ENCODE measurements around the gene LCE5A.
"Not testable (repeated sequence)": the region's sequence is repeated elsewhere in the genome, so short reads cannot be mapped to it uniquely, and the experiment has no call there.

Gene LCE5A

DNA sequence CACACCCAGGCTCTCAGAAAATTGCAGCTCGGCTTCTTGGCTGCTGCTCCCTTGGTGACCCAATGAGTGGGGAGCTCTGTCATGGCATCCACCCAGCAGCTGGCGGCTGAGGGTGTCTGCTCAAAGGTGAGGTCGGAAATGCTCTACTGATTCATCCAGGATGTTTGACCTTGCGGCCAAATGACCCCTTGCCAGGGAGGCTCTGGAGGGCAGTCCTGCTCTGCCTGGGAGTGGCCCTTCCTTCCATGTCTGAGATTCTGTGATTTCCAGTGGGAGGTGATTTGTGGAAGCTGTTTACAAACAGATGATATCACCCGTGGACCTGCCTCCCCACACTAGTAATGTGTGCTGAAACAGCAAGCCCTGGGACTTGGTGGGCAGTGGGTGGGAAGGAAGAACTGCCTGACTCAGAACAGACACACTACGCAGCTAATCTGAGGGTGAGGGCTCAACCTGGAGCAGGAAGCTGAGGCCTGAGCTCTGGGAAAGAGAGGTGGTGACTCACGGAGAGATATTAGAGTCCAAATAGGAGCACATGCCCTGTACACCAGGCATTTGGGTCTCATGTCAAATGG lies 6.7 kb downstream of the LCE5A start:
- no peak for DNase-seq

DNA sequence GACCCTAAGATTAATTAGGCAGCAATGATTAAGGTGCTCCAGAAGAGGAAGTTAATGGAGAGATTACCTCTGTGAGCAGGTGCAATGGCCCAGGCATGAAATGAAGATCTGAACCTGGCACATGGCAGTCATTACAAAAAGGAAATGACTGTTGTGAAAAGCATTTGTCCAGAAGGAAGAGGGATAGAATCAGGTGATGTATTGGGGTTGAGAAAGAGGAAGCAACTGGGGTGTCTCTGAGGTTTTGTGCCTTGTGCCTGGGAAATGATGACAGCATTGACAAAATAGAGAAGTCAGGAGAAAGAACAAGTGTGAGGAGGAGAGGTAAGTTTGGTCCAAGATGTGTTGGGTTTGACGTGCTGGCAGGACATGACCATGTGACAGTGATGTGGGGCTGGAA lies 9.2 kb downstream of the LCE5A start:
- no peak for DNase-seq

DNA sequence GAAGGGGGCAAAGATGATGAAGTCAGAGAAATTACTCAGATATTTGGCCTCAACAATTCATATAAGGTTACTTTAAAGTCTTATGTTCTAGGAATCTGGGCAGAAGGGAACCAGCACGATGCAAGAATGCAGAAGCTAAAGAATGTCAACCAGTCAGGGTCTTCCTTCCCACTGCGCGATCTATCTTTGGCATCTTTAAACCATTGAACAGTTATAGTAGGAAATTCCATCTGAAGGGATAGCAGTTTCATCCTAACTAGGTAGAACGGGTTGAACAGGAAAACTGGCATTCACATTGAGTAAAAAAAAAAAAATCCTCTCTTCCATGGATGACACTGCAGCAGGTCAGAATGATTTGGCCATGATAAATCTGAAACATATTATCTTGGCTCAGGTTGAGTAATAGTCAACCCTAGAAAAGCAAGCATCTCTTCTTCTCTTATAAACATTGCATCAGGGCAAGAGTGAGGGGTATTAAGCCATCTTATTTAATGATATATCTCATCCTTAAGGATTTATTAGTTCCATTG lies 10.0 kb downstream of the LCE5A start:
- DNase-seq = no peak

DNA sequence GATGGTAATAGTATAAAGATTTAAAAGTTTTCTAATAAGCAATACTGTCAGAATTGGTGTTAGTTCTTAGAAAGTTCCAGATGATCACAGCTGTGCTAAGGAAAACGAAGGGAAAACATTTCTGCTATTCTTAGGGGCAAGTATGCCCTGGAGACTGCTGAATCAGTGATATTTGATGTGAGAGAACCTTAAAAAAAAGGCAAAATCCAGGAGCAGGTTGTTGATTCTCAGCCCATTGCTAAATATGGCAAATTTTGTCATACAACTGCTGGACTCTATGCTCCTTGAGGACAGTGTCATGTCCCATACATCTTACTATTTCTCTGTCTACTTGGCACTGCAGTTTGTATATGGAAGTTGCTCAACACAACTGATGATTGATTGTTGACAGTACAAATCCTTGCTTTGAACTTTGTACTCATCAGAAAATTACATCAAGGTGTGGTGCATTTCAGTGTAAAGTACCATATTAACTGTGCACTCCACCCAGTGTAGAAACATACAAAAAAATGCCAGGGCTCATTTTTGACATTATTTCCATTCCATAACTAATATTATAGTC lies 14.6 kb downstream of the LCE5A start:
- DNase-seq = no peak

DNA sequence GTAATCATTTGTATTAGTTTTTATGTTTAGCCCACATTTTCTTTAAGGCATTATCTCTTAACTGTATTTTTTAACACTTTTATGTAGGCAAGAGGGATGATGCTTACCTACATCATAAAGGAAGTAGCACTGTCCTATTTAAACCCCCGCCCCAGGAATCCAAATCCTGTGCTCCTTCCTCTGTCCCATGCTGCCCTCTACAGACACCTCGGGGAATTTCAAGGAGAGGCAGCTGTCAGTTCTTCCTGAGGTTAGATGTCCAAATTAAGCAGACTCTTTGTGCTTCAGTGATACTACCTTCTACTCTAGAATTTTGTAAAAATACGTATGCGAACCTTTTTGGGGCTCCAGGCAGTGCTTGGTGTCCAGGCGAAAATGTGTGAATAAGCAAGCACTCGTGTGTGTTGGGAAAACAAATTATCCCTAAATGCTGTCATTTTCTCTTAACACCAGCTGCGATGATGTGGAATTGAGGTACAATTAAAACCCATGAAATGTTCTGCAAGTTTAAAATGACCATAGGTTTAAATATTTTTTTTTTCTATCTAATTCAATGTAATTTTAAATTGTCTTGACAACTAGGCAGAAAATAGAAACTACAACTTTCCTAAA lies 22.8 kb downstream of the LCE5A start:
- no peak for DNase-seq

- no peak for DNase-seq
Observed at GRCh38 chr1:152535774-152536173, 25.2 kb downstream of the LCE5A start.

- DNase-seq = no peak
Observed at GRCh38 chr1:152537496-152537895, 26.9 kb downstream of the LCE5A start.

GRCh38 chr1:152539901-152540300 lies 29.3 kb downstream of the LCE5A start:
- no peak for DNase-seq

DNA sequence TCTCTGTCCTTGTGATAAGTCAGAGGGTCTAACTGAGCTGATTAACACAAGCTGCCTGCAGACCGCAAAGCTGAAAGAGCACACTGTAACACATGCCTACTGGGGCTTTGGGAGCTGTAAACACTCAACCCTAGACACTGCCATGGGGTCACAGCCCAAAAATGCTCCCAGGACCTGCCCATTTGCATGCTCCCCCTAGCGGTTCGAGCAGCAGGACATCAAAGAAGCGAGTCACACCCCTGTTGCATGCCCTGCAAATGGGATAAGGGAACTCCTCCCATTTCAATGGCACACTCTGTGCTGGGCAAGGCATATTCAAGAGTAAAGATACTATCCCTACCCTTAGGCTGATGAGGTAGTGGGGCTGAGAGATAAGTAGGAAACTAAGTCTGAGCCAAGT lies 33.2 kb downstream of the LCE5A start:
- DNase-seq = no peak

DNA sequence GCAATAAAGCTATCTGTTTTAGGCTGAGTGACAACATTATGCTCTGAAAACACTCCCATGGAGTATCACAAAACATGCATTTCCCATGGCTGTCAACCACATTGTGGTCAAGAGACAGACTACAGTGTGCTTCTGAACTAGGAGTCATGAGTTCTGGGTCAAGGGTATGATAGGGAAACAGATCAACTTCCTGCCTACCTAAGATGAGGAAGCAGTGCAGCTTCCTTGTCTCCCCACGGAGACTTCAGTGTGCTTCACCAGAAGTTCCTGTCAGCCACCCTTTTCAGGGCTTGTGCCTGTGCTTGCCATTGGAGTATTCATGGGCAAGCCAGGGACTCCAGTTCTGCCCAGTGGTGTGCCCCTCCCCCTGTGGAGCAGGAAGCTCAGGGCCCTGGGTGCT lies 36.1 kb downstream of the LCE5A start:
- no peak for DNase-seq

DNA sequence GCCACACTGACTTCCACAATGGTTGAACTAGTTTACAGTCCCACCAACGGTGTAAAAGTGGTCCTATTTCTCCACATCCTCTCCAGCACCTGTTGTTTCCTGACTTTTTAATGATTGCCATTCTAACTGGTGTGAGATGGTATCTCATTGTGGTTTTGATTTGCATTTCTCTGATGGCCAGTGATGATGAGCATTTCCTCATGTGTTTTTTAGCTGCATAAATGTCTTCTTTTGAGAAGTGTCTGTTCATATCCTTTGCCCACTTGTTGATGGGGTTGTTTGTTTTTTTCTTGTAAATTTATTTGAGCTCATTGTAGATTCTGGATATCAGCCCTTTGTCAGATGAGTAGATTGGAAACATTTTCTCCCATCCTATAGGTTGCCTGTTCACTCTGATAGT lies 37.8 kb downstream of the LCE5A start:
- not testable (repeated sequence) for DNase-seq

All from NK-92 treated with Interleukin-12 subunit alpha and Interleukin-12 subunit beta, amount 100 ng/mL, for 24 hours (cell line).